GM18498 (cell line): ENCODE results near the gene AUTS2.
A peak's percentile ranks its signal among the peaks of the same experiment; 100 is the strongest.

Source experiments
- ATAC-seq: cut with Tn5 transposase; IDR thresholded peaks from one replicate; pipeline ENCODE4 v1.9.1; 2021; ENCODE audit warnings: mild to moderate bottlenecking, moderate library complexity; ENCODE audit not compliant: unreplicated experiment

Gene AUTS2

DNA sequence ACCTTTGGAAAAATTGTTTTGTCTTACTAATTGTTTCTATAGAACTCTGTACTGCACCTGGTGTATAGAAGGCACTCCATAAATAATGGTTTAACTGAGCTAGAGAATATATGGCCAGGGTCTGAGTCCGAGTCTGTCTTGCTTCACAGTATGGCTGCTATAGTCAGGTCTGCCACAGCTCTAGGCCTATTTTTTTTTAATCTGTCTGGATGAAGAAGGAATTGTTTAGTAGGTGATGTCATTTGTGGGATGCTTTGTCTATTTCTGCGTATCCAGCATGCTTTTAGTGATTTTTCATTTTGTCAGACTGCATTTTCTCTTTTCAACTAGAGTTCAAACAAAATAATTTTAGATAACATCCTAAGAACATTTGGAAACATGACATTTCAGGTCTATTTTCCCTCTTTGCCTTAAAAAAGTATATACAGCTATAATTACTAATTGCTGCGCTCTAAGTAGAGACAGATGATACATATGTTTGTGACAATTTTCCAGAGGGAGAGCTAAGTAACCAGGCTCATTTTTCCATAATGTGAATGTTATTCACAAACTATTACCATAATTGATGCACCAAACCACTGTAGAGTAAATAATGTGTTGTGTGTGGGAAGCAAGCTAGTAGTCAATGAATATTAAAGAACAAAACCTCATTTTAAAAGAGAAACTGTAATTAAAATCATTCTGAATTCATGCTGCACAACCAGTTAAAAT is 361.7 kb downstream of the AUTS2 start:
- no peak for ATAC-seq

- no peak for ATAC-seq
Observed at GRCh38 chr7:69961436-69961835, 363.2 kb downstream of the AUTS2 start.

DNA sequence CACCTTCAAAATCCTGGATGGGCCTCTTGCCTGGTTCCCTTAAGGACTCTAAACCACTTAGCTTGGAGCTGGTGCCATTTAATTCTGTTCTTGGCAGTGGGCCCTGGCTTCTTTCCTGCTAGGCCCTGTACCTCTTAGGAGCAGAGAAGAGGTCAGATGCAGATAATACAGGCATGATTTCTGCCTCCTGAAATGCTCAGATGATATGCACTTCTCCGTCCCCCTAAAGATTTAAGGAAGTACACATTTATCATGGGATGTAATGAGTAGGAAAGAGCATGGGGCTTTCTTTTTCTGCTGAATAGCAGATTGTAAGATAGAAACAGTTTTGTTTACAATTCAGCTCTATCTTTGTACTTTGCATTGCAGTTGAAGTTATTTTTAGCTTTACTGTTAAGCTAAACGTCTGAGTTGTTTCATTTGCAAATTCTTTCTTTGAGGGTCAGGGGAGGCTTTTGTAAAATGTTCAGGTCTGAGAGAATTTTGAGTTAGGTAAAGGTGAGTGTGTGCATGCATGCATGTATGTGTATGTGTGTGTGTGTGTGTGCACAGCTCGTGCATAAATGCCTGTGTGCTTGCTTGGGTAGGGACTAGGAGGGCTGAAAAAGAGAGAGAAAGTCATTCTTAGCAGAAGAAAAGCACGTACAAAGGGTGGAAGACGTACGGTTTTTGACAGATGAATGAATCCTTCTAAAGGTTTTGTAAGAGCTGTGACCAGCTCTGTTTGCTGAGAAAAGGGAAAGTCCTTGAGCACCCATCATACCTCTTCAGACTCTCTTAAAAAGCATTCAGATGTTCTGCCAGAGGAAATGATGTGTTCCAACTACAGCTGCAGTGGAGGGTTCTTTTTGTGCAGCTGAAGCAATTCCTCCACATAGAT is 364.2 kb downstream of the AUTS2 start:
- ATAC-seq, result peak; percentile 64

DNA sequence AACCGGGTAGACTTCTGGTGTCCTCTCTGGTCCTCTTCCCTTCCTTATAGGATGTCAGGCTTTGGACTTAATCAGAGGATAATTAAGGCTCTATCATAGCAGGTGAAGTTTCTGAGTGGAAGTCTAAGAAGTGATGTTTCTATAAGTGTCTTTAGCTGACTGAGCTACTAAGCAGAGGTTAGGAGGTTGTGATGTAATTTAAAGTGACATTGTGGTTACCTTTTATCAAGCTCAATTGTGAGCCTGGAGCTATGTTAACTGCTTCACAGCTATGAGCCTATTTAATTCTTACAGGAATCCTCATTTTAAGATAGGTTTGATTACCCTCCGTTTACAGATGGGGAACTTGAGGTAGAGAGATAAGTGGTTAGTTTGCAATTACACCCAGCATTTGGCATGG is 365.1 kb downstream of the AUTS2 start:
- no peak for ATAC-seq

GRCh38 chr7:69966766-69967591 is 368.7 kb downstream of the AUTS2 start:
- no peak for ATAC-seq

DNA sequence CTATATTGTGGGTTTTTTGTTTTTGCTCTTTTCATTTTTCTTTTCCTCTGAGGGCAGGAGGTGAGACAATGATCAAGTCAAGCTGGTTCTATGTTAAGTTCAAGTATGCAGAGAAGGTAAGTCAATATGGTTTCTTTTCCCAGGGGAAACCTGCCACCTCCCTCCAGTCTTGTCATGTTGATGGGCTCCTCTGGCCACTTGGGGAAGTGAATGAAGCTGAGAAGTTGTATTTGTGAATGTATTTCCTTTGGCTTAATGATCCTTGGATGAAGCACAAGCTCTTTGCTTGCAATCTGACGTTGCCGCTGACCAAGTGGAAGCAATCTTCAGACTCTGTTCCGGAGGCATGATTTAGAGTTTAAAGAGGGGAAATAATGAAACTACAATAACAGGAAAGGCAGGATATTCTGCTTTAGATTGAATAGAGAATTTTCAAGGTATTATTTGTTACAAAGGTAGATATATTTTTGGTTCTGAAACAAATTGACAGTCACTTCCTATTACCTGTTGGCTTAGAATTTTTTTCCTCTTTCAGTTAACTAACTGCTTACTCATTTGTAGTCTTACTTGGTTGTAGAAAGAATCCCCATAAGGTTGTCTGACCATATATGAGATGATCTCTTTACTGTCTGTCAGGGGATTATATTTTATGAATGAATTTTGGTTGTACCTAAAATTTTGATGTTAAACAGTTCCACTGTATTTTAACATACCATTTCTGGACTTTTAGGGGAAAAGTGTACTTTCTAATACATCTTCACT is 369.6 kb downstream of the AUTS2 start:
- peak; percentile 66 for ATAC-seq

DNA sequence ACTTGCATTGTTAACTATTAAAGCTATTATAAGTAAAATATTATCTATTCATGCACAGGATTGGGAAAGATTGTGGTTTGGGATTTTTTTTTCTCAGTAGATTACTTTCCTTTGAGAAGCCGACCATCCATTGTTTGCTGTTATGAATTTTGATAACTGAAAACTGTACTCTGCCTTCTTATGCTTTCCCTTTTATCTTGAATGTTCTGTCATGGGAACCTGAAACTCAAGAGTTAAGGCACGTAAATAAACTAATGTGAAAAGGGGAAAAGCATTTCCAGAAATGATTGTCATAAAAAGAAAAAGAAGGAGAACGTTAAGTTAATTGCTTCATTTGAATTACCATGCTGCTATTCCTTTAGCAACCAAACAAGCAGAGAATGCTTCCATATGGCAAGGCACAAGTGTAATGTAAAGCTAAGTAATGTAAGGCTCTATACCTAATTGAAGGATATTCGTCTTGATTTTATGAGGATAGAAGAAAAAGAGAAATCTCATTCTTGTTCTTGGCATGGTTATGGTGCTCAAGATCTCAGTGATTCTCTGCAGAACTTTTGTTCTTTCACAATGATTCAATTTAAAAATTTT is 370.8 kb downstream of the AUTS2 start:
- ATAC-seq, result no peak

GRCh38 chr7:69981646-69982045 is 383.4 kb downstream of the AUTS2 start:
- ATAC-seq, result no peak

GRCh38 chr7:69982197-69982596 is 383.9 kb downstream of the AUTS2 start:
- ATAC-seq, result no peak

DNA sequence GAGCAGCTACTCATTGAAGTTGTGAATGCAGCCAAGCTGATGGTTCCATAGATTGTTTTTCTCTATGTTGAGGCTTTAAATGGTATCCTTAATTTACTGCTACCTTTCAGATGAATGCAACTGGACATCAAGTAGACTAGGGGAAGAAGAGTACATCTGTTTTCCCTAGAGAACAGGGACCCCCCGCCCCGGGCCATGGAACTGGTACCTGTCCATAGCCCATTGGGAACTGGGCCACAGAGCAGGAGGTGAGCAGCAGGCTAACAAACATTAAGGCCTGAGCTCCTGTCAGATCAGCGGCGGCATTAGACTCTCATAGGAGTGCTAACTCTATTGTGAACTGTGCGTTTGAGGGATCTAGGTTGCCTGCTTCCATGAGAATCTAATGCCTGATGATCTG is 391.3 kb downstream of the AUTS2 start:
- no peak for ATAC-seq

- peak; percentile 85 for ATAC-seq
Observed at GRCh38 chr7:69992938-69993337, 394.7 kb downstream of the AUTS2 start.

GRCh38 chr7:69994218-69994617 is 395.9 kb downstream of the AUTS2 start:
- no peak for ATAC-seq

DNA sequence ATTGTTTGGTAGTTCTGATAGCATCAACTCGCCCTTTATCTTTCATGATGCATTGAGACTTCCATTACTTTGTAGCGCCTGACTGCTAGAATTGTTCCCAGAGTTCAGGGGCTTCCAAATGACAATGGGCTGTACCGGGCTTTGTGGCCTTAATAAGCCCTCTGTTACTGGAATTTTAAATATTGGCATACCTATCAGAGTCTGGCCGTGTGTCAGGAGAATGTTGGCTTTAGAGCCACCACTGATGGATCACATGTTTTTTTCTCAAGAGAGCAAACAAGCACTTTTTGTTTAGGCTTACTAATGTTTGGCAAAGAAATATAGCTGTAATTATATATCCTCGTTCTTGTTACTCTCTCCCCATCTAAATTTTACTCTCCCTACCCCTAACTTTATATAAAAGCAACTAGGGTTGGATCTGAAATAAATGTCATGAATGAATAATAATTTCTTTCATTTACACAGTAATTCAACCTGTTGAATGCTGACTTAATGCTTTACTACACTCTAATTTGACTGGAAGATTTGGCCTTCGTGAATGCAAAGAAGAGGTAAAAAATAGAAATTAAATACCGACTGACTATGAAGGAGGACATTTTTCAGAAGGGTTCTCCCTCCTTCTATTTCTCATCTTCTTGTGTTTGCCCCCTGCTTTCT is 396.7 kb downstream of the AUTS2 start:
- ATAC-seq, result no peak

GRCh38 chr7:69996121-69996520 is 397.8 kb downstream of the AUTS2 start:
- no peak for ATAC-seq

GRCh38 chr7:70000737-70001348 is 402.6 kb downstream of the AUTS2 start:
- ATAC-seq, result peak; percentile 69

DNA sequence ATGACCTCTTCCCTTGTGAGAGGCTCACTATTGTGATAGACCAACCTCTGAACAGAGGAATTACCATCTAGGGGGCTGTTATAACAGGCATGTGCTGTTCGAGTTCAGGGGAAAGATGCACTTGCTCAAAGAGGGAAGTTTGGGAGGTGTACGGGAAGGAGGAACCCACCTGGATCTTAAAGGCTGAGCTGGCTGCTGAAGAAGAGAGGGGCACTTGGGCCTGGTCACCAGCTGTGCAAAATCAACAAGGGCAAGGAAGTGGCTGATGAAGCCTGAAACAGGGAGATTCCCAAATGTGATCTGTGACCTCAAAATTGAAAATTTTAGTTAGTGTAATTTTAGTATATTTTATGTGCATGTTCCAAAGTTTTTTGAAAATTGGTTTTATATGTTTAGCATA is 407.2 kb downstream of the AUTS2 start:
- no peak for ATAC-seq

DNA sequence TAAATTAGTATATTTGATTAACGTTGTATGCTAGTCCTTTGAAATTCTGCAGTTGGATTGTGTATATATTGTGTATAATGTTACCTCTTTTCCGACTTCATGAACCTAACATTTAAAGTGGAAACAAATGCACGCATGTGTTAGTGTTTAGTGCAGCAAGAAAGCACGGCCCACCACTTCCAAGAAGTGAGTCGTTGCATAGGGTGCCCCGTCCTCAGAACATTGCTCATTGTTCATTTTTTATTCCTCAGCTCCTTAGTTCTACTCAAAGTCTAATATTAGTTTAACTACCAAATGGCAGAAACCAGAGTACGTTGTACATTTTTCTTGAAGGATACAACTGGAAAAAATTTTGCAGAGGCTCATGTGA is 407.6 kb downstream of the AUTS2 start:
- ATAC-seq, result peak; percentile 13

- ATAC-seq, result peak; percentile 55
Observed at GRCh38 chr7:70006261-70006920, 408.1 kb downstream of the AUTS2 start.

- ATAC-seq, result no peak
Observed at GRCh38 chr7:70008466-70008865, 410.2 kb downstream of the AUTS2 start.
